Gastroesophageal sphincter (tissue), 3 donors: ENCODE data around the gene ZSCAN5C.

ENCODE experiments used
- POLR2A ChIP-seq, 2 donors: fragments of 450-650 bp; IDR thresholded peaks; one replicate each; pipeline ENCODE4 v1.6.1; 2017; ENCODE audit warnings: antibody characterized with exemption in 2 of 2, mild to moderate bottlenecking in 2 of 2, moderate library complexity in 1 of 2
- POLR2AphosphoS5 ChIP-seq: sonication (generic); formaldehyde crosslinking; IDR thresholded peaks from one replicate; pipeline ENCODE4 v1.6.1; 2017; ENCODE audit warnings: antibody characterized with exemption
- TF ChIP-seq, protein P1 (sequence below), 4 experiments: fragments of 200-600 bp in 2 of 4; fragments of 450-650 bp in 2 of 4; sonication (generic) in 1 of 4; IDR thresholded peaks; one replicate each; pipeline ENCODE4 v1.5.1; 2017 to 2019; ENCODE audit warnings: antibody characterized with exemption in 4 of 4, mild to moderate bottlenecking in 2 of 4, moderate library complexity in 2 of 4

DNA sequence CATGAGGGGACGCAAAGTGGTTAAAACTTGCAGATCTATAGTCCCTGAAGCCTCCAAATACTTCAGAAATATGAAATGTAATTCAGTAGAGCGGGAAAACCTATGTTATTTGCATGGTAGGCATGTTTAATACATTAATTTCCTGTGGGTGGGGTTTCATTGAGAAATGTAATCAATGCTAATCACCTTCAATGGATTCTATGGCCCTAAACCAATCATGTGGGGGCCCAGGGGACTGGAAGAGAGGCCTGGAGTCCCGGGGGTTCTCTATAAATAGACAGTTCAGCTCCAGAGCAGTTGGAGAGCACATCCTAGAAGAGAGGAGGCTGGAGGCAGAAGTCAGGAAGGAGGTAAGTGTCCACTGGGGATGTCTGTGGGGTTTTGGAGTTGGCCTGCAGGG is at the start of gene ZSCAN5C:
- TF ChIP-seq, protein P1, sequence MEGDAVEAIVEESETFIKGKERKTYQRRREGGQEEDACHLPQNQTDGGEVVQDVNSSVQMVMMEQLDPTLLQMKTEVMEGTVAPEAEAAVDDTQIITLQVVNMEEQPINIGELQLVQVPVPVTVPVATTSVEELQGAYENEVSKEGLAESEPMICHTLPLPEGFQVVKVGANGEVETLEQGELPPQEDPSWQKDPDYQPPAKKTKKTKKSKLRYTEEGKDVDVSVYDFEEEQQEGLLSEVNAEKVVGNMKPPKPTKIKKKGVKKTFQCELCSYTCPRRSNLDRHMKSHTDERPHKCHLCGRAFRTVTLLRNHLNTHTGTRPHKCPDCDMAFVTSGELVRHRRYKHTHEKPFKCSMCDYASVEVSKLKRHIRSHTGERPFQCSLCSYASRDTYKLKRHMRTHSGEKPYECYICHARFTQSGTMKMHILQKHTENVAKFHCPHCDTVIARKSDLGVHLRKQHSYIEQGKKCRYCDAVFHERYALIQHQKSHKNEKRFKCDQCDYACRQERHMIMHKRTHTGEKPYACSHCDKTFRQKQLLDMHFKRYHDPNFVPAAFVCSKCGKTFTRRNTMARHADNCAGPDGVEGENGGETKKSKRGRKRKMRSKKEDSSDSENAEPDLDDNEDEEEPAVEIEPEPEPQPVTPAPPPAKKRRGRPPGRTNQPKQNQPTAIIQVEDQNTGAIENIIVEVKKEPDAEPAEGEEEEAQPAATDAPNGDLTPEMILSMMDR (IDR thresholded peaks at IDR 0.05) = no peak
- TF ChIP-seq POLR2AphosphoS5 (no peak), POLR2A (IDR thresholded peaks at IDR 0.05) (no peak)
